GM21528 (cell line): ENCODE results near the gene LPO.

ENCODE experiments used
- ATAC-seq: cut with Tn5 transposase; IDR thresholded peaks from one replicate; pipeline ENCODE4 v1.9.1; 2021; ENCODE audit warnings: mild to moderate bottlenecking, moderate library complexity; ENCODE audit not compliant: unreplicated experiment, low FRiP score

Gene LPO

GRCh38 chr17:58314706-58315015 is 76.3 kb downstream of the LPO start:
- no peak for ATAC-seq

GRCh38 chr17:58315281-58315711 is 76.9 kb downstream of the LPO start:
- no peak for ATAC-seq

GRCh38 chr17:58315750-58316149 is 77.4 kb downstream of the LPO start:
- no peak for ATAC-seq

- ATAC-seq: no peak
Observed at GRCh38 chr17:58316260-58316960, 78.0 kb downstream of the LPO start.

- ATAC-seq: no peak
Observed at GRCh38 chr17:58317421-58318064, 79.2 kb downstream of the LPO start.

- ATAC-seq: no peak
Observed at GRCh38 chr17:58318065-58318481, 79.7 kb downstream of the LPO start.
